KMS-11 (cell line): ENCODE results near the gene UBE2J1.

ENCODE experiments used
- H2AFZ ChIP-seq: fragments of 200-600 bp; sonication (generic); 2 replicates; pipeline ENCODE4 v1.6.1; 2016; ENCODE audit warnings: antibody characterized with exemption, mixed run types, low read depth
- H3K27ac ChIP-seq: fragments of 200-600 bp; sonication (generic); 2 replicates; pipeline ENCODE4 v1.6.1; 2016; ENCODE audit warnings: mild to moderate bottlenecking, mixed run types
- H3K27me3 ChIP-seq: fragments of 200-600 bp; sonication (generic); 2 replicates; pipeline ENCODE4 v1.6.1; 2017; ENCODE audit warnings: mild to moderate bottlenecking, low read depth, mixed run types, moderate library complexity; ENCODE audit not compliant: insufficient read depth
- H3K36me3 ChIP-seq: fragments of 200-600 bp; sonication (generic); 2 replicates; pipeline ENCODE4 v1.6.1; 2017; ENCODE audit warnings: mild to moderate bottlenecking, mixed run types; ENCODE audit not compliant: insufficient read depth
- H3K4me1 ChIP-seq: fragments of 200-600 bp; sonication (generic); 2 replicates; pipeline ENCODE4 v1.6.1; 2016; ENCODE audit warnings: mild to moderate bottlenecking, low read depth, mixed run types; ENCODE audit not compliant: poor library complexity, severe bottlenecking
- H3K4me2 ChIP-seq: fragments of 200-600 bp; sonication (generic); 2 replicates; pipeline ENCODE4 v1.7.0; 2016; ENCODE audit warnings: mild to moderate bottlenecking, mixed run types
- H3K4me3 ChIP-seq: fragments of 200-600 bp; sonication (generic); IDR thresholded peaks from 2 replicates; pipeline ENCODE4 v1.6.1; 2017; ENCODE audit warnings: low read depth, low read length, mixed read lengths; ENCODE audit not compliant: insufficient read depth
- H3K79me2 ChIP-seq: fragments of 200-600 bp; sonication (generic); 2 replicates; pipeline ENCODE4 v1.6.1; 2016; ENCODE audit warnings: low read depth, mixed run types; ENCODE audit not compliant: insufficient read depth
- H3K9ac ChIP-seq: fragments of 200-600 bp; sonication (generic); 2 replicates; pipeline ENCODE4 v1.6.1; 2016; ENCODE audit warnings: mild to moderate bottlenecking, mixed run types
- H4K20me1 ChIP-seq: fragments of 200-600 bp; sonication (generic); 2 replicates; pipeline ENCODE4 v1.6.1; 2016; ENCODE audit warnings: mild to moderate bottlenecking, mixed run types; ENCODE audit not compliant: insufficient read depth
- CTCF ChIP-seq: fragments of 200-600 bp; sonication (generic); conservative IDR thresholded peaks from 2 replicates; pipeline ENCODE4 v1.6.1; 2017; ENCODE audit warnings: low read depth, mild to moderate bottlenecking, antibody characterized with exemption, low read length, moderate library complexity, mixed read lengths

Gene UBE2J1

GRCh38 chr6:89379281-89379680 is 26.8 kb upstream of the UBE2J1 start:
- Histone ChIP-seq H3K27me3 (no peaks in the 10 kb centered on the region), H3K9ac (no peak overlapping the region), H3K79me2 (no peaks in the 10 kb centered on the region), H4K20me1 (no peaks in the 10 kb centered on the region), H3K27ac (no peak overlapping the region), H2AFZ (no peak overlapping the region), H3K4me1 (peaks cover 37% of the 10 kb centered on the region), H3K4me2 (no peak overlapping the region), H3K4me3 (no peak overlapping the region), H3K36me3 (no peaks in the 10 kb centered on the region)
- no peak for TF ChIP-seq CTCF

- Histone ChIP-seq H3K9ac (no peak overlapping the region), H3K4me3 (no peak overlapping the region), H2AFZ (no peak overlapping the region), H4K20me1 (no peaks in the 10 kb centered on the region), H3K4me1 (peaks cover 44% of the 10 kb centered on the region), H3K79me2 (no peaks in the 10 kb centered on the region), H3K27ac (no peak overlapping the region), H3K27me3 (no peaks in the 10 kb centered on the region), H3K36me3 (no peaks in the 10 kb centered on the region), H3K4me2 (no peak overlapping the region)
- no peak for TF ChIP-seq CTCF
Observed at GRCh38 chr6:89378628-89379027, 26.1 kb upstream of the UBE2J1 start.

- H3K9ac ChIP-seq, result peak overlapping the region; percentile 25; the same call in 1 of the 2 replicates
- H3K4me3 ChIP-seq, result no peak overlapping the region
- no peaks in the 10 kb centered on the region for H4K20me1 ChIP-seq
- H3K4me1 ChIP-seq, result peaks cover 74% of the 10 kb centered on the region
- no peaks in the 10 kb centered on the region for H3K36me3 ChIP-seq
- no peaks in the 10 kb centered on the region for H3K79me2 ChIP-seq
- H3K27me3 ChIP-seq, result no peaks in the 10 kb centered on the region
- H3K4me2 ChIP-seq, result peak overlapping the region; percentile 73
- H3K27ac ChIP-seq, result peak overlapping the region; percentile 50
- peak; percentile 47; the same call in 1 of the 2 replicates for TF ChIP-seq CTCF
- no peak overlapping the region for H2AFZ ChIP-seq
Observed at GRCh38 chr6:89375427-89376267, 23.1 kb upstream of the UBE2J1 start.

GRCh38 chr6:89372506-89372901 is 20.0 kb upstream of the UBE2J1 start:
- Histone ChIP-seq H2AFZ (peak overlapping the region; percentile 15), H3K36me3 (no peaks in the 10 kb centered on the region), H3K4me1 (peaks cover 98% of the 10 kb centered on the region), H3K27ac (peak overlapping the region; percentile 73), H3K27me3 (no peaks in the 10 kb centered on the region), H3K79me2 (no peaks in the 10 kb centered on the region), H3K4me3 (no peak overlapping the region), H4K20me1 (no peaks in the 10 kb centered on the region), H3K4me2 (peak overlapping the region; percentile 39), H3K9ac (peak overlapping the region; percentile 16; the same call in 1 of the 2 replicates)
- no peak for TF ChIP-seq CTCF
